ENCODE results near the gene SMC1B.
A peak's percentile ranks its signal among the peaks of the same experiment; 100 is the strongest.

Gene SMC1B

DNA sequence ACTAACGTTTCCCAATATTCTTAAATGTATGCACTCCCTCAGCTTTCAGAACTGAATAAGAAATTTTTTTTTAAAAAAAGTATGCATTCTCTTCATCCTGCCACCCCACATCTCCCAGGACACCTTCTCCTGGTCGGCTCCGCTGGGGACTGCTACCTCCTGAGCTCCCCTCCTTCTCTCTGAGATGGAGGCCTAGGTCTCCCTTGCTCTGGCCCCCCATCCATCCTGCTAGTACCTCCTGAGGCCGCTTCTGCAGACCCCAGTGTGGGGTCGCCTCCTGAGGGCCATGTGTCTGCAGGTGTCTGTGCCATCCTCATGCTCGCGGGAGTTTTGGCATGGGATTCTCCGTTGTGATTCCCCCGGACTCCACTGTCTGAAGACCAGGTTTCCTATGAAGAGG, 75.9 kb downstream of the SMC1B start:
- DNase-seq: no peak
- no peak overlapping the region for H3K4me3 ChIP-seq (ENCODE audit: low read depth, low read length)
- H3K36me3 ChIP-seq: peaks cover 33% of the 10 kb centered on the region
- H3K27me3 ChIP-seq (ENCODE audit: insufficient read depth, low read depth, severe bottlenecking): no peaks in the 10 kb centered on the region
- no peaks in the 10 kb centered on the region for H3K9me3 ChIP-seq (ENCODE audit: severe bottlenecking)
- H3K27ac ChIP-seq: no peak overlapping the region
- TF ChIP-seq, protein P1, sequence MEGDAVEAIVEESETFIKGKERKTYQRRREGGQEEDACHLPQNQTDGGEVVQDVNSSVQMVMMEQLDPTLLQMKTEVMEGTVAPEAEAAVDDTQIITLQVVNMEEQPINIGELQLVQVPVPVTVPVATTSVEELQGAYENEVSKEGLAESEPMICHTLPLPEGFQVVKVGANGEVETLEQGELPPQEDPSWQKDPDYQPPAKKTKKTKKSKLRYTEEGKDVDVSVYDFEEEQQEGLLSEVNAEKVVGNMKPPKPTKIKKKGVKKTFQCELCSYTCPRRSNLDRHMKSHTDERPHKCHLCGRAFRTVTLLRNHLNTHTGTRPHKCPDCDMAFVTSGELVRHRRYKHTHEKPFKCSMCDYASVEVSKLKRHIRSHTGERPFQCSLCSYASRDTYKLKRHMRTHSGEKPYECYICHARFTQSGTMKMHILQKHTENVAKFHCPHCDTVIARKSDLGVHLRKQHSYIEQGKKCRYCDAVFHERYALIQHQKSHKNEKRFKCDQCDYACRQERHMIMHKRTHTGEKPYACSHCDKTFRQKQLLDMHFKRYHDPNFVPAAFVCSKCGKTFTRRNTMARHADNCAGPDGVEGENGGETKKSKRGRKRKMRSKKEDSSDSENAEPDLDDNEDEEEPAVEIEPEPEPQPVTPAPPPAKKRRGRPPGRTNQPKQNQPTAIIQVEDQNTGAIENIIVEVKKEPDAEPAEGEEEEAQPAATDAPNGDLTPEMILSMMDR (IDR thresholded peaks at IDR 0.05; ENCODE audit: low read depth, low read length): no peak

DNA sequence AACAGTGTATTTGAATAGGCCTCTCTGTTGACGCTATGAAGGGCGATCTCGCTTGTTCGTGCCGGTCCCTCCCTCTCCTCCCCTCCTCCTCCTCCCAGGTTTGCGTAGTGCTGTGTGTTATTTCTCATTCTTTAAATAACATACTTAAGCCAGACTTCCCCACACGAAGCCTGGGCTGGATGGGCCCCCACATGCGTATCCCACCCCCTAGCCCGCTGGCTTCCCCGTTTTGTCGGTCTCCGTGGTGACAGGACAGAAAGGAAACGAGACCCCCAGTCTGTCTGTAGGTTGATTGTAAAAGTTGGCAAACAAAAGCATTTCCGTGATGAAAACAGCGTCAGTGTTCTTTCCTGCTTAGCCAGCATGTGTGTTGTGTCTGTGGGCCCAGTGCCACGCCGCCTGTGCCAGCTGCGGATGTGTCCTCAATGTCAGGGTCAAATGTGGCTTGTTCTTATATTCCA, 76.4 kb downstream of the SMC1B start:
- TF ChIP-seq, protein P1 (IDR thresholded peaks at IDR 0.05; ENCODE audit: low read depth, low read length): no peak
- no peak overlapping the region for H3K27ac ChIP-seq
- H3K4me3 ChIP-seq (ENCODE audit: low read depth, low read length): no peak overlapping the region
- DNase-seq: no peak
- no peaks in the 10 kb centered on the region for H3K27me3 ChIP-seq (ENCODE audit: insufficient read depth, low read depth, severe bottlenecking)
- H3K9me3 ChIP-seq (ENCODE audit: severe bottlenecking): no peaks in the 10 kb centered on the region
- peaks cover 36% of the 10 kb centered on the region for H3K36me3 ChIP-seq

DNA sequence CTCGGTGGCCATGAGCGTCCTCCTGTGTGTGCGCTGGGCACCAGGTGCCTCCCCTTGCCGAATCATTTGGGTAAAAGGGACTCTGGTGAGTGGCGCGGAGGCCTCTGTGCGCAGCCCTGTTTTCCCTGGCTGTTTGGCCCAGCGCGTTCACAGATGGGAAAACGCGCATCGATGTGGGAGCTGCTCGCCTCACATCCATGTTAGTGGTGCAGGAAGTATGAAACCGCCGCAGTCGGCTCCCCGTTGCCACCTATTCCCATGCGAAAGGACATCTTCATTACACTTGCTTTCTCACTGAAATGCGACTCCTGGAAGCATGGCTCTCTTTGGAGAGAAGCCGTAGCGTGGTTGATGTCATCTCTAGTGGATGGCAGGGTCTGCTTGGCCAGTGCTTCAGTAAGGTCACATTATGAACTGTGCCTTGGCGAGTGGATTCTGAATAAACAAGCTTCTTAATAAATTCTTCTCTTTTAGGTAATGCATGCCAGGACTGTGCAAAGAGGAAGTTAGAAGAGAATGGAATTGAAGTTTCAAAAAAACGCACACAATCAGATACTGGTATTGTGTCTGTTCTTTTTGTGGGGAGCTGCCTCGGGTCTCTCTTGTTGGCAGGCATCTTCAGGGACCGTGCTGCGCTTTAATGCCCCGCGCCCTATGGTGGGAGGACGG, 77.4 kb downstream of the SMC1B start:
- DNase-seq: no peak
- H3K9me3 ChIP-seq (ENCODE audit: severe bottlenecking): no peaks in the 10 kb centered on the region
- TF ChIP-seq, protein P1 (IDR thresholded peaks at IDR 0.05; ENCODE audit: low read depth, low read length): no peak
- H3K27ac ChIP-seq: no peak overlapping the region
- no peaks in the 10 kb centered on the region for H3K27me3 ChIP-seq (ENCODE audit: insufficient read depth, low read depth, severe bottlenecking)
- H3K36me3 ChIP-seq: peaks cover 32% of the 10 kb centered on the region
- H3K4me3 ChIP-seq (ENCODE audit: low read depth, low read length): no peak overlapping the region

DNA sequence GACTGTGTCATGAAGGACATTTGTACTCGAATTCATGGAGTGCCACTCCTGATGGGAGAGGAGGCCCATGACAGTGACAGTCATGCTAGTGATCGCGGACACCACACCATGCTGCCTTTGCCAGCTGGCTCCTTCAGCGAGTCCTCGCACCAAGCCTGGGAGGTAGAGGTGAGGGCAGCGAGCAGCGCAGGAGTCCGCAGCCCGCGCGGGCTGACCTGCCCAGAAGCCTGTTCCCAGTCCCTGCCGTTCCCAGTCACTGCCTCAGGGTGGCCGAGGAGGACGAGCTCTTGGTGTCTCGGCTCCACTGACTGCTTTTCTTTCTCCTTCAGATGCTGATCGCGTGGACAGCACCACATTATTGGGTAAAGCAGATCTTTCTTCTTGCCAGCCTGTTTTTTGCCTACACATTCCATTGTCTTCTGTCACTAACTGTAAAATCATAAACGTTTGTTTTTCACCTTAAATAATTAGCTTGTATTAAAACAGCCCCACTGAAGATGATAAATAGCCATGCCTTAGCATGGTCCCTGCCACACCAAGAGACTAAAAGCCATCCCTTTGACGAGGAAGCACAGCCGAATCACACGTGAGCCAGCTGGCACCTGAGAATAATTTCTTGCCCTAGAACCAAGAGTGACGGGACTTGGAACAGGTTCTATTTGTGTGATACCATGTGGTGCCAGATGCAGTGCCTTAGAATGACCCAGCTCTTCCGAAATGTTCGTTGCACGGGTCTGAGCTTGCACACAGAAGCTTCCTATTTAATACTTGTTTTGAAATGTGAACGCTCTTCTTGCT, 78.2 kb downstream of the SMC1B start:
- DNase-seq: peak; percentile 19
- H3K27me3 ChIP-seq (ENCODE audit: insufficient read depth, low read depth, severe bottlenecking): no peaks in the 10 kb centered on the region
- H3K36me3 ChIP-seq: peaks cover 33% of the 10 kb centered on the region
- no peak overlapping the region for H3K27ac ChIP-seq
- TF ChIP-seq, protein P1 (IDR thresholded peaks at IDR 0.05; ENCODE audit: low read depth, low read length): peak; percentile 36; the same call in 1 of the 2 replicates
- no peaks in the 10 kb centered on the region for H3K9me3 ChIP-seq (ENCODE audit: severe bottlenecking)
- no peak overlapping the region for H3K4me3 ChIP-seq (ENCODE audit: low read depth, low read length)

DNA sequence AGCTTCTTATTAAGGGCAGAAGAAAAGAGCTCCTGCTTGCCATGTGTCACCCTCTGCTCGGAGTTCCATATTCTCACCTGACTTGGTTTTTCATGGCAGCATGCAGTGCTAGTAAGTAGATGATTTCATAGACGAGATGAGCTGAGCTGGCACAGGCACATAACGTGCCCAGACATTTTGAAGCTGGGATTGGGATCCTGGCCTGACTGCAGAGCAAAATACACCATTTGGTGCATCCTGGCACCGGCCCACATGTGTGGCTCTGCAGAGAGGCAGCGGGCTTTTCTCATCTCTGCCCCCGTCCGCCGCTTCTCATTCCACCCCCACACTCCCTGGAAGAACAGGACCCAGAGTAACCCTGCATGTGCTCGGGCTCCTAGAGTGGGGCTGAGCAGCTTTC, 78.9 kb downstream of the SMC1B start:
- Histone ChIP-seq H3K27ac (no peak overlapping the region), H3K27me3 (ENCODE audit: insufficient read depth, low read depth, severe bottlenecking) (no peaks in the 10 kb centered on the region), H3K36me3 (peaks cover 32% of the 10 kb centered on the region), H3K4me3 (ENCODE audit: low read depth, low read length) (no peak overlapping the region), H3K9me3 (ENCODE audit: severe bottlenecking) (no peaks in the 10 kb centered on the region)
- TF ChIP-seq, protein P1 (IDR thresholded peaks at IDR 0.05; ENCODE audit: low read depth, low read length): no peak
- no peak for DNase-seq
